HG03342 (cell line): Measurements from ENCODE around the gene BICC1.
A peak's percentile ranks its signal among the peaks of the same experiment; 100 is the strongest.

Experiments
- ATAC-seq: cut with Tn5 transposase; IDR thresholded peaks from one replicate; pipeline ENCODE4 v1.9.1; 2021; ENCODE audit warnings: mild to moderate bottlenecking, moderate library complexity; ENCODE audit not compliant: unreplicated experiment

Gene BICC1

GRCh38 chr10:58514111-58514770, 1.6 kb downstream of the BICC1 start:
- ATAC-seq = no peak

- ATAC-seq = no peak
Measured at GRCh38 chr10:58515291-58515941, 2.7 kb downstream of the BICC1 start.

DNA sequence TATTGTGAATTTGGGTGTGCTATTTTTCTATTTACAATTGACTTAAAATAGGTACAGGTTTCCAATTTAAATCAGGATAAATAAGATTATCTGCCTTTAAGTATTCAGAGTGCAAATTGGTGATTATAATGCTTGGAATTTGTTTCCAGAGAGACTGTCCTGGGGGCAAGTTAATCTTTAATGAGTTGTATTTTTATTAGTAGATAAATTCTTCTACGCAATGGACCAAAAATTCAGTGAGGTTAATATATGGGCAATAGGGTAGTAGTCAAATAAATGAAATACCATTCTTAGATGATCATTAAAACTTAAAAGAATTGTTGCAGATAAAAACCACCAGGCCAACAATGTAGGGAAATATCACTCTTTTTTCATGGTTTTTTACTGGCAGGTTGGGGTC, 3.4 kb downstream of the BICC1 start:
- ATAC-seq = no peak

GRCh38 chr10:58516671-58517070, 4.0 kb downstream of the BICC1 start:
- ATAC-seq = no peak

DNA sequence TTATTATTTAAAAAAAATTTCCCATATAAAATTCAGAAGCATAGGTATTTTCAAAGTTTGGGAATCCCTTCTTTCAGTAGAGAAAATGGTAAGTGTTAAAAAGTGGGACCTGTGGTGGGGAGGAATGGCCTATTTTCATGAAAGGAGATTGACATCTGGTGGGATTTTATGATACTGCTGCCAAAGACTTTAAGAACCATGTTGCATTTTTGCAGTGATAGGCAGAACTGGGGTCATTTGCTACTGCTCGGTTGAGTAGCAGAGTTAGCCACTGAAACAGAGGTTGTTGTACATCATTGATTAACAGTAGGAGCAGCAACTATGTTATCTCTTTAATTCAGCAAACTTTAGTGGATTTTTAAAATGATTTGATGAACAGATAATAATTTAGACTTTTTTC, 4.4 kb downstream of the BICC1 start:
- ATAC-seq = no peak

DNA sequence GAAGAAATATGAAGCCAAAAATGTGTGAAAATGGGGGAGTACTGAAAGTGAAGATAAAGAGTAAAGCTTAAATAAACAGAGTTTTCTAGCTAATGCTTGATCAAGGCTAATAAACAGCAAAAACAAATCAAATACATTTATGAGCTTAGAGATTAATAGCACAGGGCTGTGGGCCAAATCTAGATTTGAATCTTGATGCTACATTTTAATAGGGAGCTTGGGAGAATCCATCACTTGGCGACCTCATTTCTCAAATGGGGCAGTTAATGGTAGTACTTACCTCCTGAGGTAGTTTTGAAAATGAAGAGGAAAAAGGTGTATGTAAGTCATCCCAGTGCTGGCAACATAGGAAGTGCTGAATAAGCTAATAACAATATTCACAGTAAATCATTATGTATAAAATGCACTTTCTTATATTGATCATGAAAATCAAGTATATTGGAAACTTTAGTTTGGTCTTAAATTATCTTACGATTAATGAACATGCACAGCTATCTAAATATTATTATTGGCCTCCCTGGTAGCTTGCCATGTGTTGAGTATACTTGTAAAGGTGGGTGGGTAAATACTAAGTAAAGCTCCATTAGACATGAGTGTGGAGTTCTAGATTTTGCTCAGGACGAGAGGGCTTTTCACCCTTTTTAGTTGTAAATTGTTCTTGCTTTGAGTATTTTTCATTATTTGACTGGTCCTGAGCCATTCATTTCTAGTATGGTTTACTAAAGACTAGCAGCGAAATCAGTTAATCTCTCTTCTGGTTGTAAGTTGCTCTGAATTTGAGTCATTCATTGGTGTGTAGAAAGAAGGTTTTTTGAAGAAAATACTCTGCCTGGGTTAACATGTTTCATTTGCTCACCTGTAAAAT, 5.1 kb downstream of the BICC1 start:
- ATAC-seq = no peak

DNA sequence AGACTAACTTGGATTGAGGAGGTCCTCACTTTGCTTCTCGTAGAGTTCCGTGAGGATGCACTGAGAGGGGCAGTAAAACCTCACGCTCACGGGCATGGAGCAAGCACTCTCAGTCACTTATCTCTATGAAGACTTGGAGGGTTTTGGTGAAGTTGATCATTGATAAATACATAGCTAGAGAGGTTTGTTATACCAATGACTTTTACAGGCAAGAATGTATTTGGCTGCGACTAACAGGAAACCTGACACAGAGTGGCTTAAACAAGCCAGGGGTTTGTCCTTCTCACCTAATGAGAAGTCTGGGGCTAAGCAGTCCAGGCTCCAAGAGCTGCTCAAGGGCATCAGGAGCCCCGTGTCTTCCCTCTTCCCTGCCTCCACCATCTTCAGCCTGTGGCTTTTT, 6.1 kb downstream of the BICC1 start:
- no peak for ATAC-seq

- ATAC-seq = no peak
Measured at GRCh38 chr10:58529077-58529728, 16.5 kb downstream of the BICC1 start.

GRCh38 chr10:58531084-58531695, 18.5 kb downstream of the BICC1 start:
- peak; percentile 99 for ATAC-seq

DNA sequence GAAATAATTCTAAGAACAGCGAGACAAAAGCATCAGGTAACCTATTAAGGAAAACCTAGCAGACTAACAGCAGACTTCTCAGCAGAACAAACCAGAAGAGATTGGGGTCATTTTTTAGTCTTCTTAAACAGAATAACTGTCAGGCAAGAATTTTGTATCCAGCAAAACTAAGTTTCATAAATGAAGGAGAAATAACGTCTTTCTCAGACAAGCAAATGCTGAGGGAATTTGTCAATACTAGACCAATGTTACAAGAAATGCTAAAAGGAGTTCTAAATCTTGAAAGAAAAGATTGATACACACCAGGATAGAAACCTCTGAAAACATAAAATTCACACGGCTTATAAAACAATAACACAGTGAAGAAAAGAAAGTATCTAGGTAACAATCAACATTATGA, 22.6 kb downstream of the BICC1 start:
- ATAC-seq = no peak

- no peak for ATAC-seq
Measured at GRCh38 chr10:58543141-58543540, 30.5 kb downstream of the BICC1 start.

DNA sequence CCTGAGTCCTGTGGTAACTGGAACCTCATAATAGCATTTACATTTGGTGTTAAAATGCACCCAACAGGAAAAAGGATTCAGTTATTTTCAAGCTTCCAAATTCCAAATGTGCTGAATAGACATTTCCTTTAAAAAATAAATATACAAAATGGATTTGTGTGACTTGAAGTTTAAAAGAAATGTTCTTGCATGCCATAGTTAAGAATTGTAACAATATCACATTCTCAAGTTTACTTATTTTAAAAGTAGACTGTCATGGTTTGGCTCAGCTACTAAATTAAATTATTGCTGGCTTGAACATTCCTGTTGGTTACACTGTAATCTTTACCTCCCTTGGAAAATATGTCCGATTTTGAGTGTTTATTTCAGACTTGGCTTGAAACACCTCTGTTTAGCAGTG, 31.5 kb downstream of the BICC1 start:
- no peak for ATAC-seq

- no peak for ATAC-seq
Measured at GRCh38 chr10:58545427-58545826, 32.8 kb downstream of the BICC1 start.

DNA sequence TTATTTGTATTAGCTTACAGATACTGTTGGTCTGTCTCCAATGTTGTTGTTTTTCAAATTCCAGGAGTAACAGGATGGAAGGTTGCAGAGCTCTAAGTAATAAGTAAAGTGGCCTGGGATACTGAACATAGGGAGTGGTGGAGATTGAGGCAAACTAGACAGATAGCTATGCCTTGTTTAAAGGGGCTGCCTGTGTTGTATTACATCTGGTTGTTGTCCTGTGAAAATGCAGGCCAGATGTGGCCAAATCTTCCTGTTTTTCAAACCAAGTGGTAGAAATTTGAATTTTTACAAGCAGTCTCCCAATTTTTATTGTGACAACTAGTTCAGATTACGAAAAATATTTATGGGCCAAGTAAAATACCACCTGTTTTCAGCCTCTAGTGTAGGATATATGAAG, 33.5 kb downstream of the BICC1 start:
- no peak for ATAC-seq

DNA sequence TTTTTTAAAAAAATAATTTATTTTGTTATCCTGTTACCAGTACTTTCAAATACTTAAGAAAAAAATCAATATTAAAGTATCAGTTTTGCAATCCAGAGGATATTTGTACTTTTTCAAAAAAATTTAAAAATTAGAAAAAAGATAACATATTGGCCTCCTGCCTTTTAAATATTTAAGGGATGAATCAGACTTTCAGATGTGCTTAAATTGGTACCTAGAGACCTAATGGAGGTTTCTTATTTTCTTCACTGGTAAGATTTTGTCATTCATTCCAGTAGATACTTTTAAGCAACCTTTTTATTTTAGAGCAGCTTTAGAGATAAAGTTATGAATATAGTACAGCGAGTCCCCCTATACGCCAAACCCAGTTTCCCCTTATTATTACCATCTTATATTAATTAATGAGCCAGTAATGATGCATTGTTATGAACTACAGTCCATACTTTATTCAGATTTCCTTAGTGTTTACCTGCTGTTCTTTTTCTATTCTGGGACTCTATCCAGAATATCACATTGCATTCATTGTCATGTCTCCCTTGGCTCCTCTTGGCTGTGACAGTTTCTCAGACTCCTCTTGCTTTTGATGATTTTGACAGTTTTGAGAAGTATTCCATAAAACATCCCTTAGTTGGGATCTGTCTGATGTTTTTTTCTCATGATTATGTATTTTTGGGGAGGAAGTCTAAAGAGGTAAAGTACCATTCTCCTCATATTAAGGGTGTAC, 34.2 kb downstream of the BICC1 start:
- no peak for ATAC-seq

GRCh38 chr10:58547963-58548362, 35.3 kb downstream of the BICC1 start:
- ATAC-seq = no peak

- no peak for ATAC-seq
Measured at GRCh38 chr10:58554316-58554715, 41.6 kb downstream of the BICC1 start.

GRCh38 chr10:58555170-58555929, 42.7 kb downstream of the BICC1 start:
- no peak for ATAC-seq

DNA sequence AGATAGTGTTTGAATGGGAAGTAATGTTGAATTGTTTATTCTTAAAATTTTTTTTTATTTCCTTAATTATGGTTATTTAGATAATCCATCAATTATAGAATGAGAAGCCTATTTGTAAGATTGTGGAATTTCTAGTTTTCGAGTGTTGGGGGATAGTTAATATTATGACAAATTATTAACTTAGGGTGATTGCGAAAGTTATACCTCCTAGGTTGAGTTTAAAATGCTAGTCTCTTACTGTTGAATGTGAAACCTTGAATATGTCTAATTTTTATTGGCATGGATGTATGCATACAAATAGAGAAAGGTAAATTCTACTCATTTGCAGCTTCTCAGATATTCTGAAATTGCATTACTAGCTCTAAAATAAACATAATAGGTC, 43.2 kb downstream of the BICC1 start:
- no peak for ATAC-seq
